ENCODE data around the gene UBTD1. TPM values are rescaled to one million over a fixed set of nuclear protein-coding genes. Genes with fewer than 3 reads are reported as not detected.

The UBTD1 gene
- total RNA-seq, 1 experiment from 2014 or later: 19.0 TPM

GRCh38 chr10:97506199-97506991 lies 7.7 kb downstream of the UBTD1 start:
- H2BK15ac ChIP-seq (ENCODE audit: low read depth, low read length): no peak overlapping the region
- no peak overlapping the region for H4K5ac ChIP-seq (ENCODE audit: insufficient read length, low read depth, low read length)
- TF ChIP-seq CTCF (conservative IDR thresholded peaks at IDR 0.05): no peak
- no peak overlapping the region for H2AK5ac ChIP-seq (ENCODE audit: insufficient read length, low read length)
- H3K27ac Mint-ChIP-seq: peak overlapping the region in 1 of 3 experiments; percentile 31; a peak in 1 of 7 replicates
- H3K79me1 ChIP-seq (ENCODE audit: insufficient read depth, low read depth, low read length, poor library complexity, severe bottlenecking): no peaks in the 10 kb centered on the region
- no peaks in the 10 kb centered on the region; a peak in 1 of 7 replicates for H3K36me3 Mint-ChIP-seq (ENCODE audit: insufficient read depth in 1 of 3, low read depth in 3 of 3)
- H3K27me3 Mint-ChIP-seq (ENCODE audit: low read depth): peaks cover 4% of the 10 kb centered on the region
- no peak overlapping the region for H4K8ac ChIP-seq (replicated peaks; ENCODE audit: insufficient read length, low read depth, low read length)
- H4K20me1 ChIP-seq (ENCODE audit: control insufficient read depth, insufficient read depth, insufficient read length): no peaks in the 10 kb centered on the region
- no peak overlapping the region for H2AFZ ChIP-seq (ENCODE audit: low read length)
- H3K18ac ChIP-seq (ENCODE audit: insufficient read length, low read depth, low read length): no peak overlapping the region
- H3K4me1 Mint-ChIP-seq: peaks cover 10 to 18% of the 10 kb centered on the region in 2 experiments
- no peak overlapping the region for H3K4ac ChIP-seq (ENCODE audit: low read depth, low read length)
- H3K9ac ChIP-seq (ENCODE audit: extremely low read depth, insufficient read length, low read length): no peak overlapping the region
- no peak overlapping the region for H3K23ac ChIP-seq (ENCODE audit: insufficient read length, low read depth, low read length)
- H3K4me2 ChIP-seq (ENCODE audit: insufficient read depth, insufficient read length, low read length): no peak overlapping the region
- no peak overlapping the region for H2BK120ac ChIP-seq (ENCODE audit: low read depth, low read length, poor library complexity, severe bottlenecking)
- DNase-seq: no peak
- H3K23me2 ChIP-seq (ENCODE audit: insufficient read length, low read depth, low read length, poor library complexity, severe bottlenecking): no peaks in the 10 kb centered on the region
- no peaks in the 10 kb centered on the region for H3K4me1 ChIP-seq (ENCODE audit: insufficient read depth, low read length)
- no peaks in the 10 kb centered on the region for H3K9me3 ChIP-seq (ENCODE audit: control insufficient read depth, low read depth, low read length)
- H3T11ph ChIP-seq (ENCODE audit: low read length): no peak overlapping the region
- no peak overlapping the region for H2BK20ac ChIP-seq (ENCODE audit: low read depth, low read length, poor library complexity, severe bottlenecking)
- no peak overlapping the region for H3K56ac ChIP-seq (ENCODE audit: insufficient read length, low read depth, low read length)
- no peaks in the 10 kb centered on the region for H3K27me3 ChIP-seq (ENCODE audit: insufficient read depth, low read length)
- H3K9me3 Mint-ChIP-seq: no peaks in the 10 kb centered on the region
- no peak overlapping the region for H3K14ac ChIP-seq (ENCODE audit: insufficient read depth, low read length)
- no peak overlapping the region for H2BK5ac ChIP-seq (ENCODE audit: insufficient read length, low read length)
- WGBS (ENCODE audit: extremely low coverage, insufficient read length, low lambda C conversion rate): no CpG with 5 or more reads among the region's 3 CpGs
- H2BK12ac ChIP-seq (ENCODE audit: insufficient read length, low read depth, low read length): no peak overlapping the region
- no peak overlapping the region for H3K4me3 Mint-ChIP-seq
- H3K27ac ChIP-seq (ENCODE audit: insufficient read length, low read depth, low read length): no peak overlapping the region
- no peak overlapping the region for H4K91ac ChIP-seq (ENCODE audit: insufficient read length, low read depth, low read length)
- peaks cover 1% of the 10 kb centered on the region; the same call in 1 of the 2 replicates for H3K79me2 ChIP-seq (ENCODE audit: insufficient read depth, low read length)
